Neural cell (in vitro differentiated cells): ENCODE results near the gene TRIM32.
"Not testable (repeated sequence)": the region's sequence is repeated elsewhere in the genome, so short reads cannot be mapped to it uniquely, and the experiment has no call there.

ENCODE experiments used
- EP300 ChIP-seq: fragments of 450-650 bp; conservative IDR thresholded peaks from 2 replicates; pipeline ENCODE4 v1.6.1; 2014; ENCODE audit warnings: antibody characterized with exemption, mild to moderate bottlenecking, moderate library complexity; ENCODE audit not compliant: poor library complexity, severe bottlenecking
- EZH2 ChIP-seq: fragments of 200-600, 300-800 bp; shearing (Covaris generic), sonication (generic); IDR thresholded peaks from 2 replicates; pipeline ENCODE4 v1.6.1; 2014; ENCODE audit warnings: antibody characterized with exemption, low read length, borderline replicate concordance, mild to moderate bottlenecking; ENCODE audit not compliant: insufficient read depth, poor library complexity, severe bottlenecking
- POLR2AphosphoS5 ChIP-seq: IDR thresholded peaks from 2 replicates; pipeline ENCODE4 v1.6.1; 2012
- SMC3 ChIP-seq: fragments of 450-650 bp; conservative IDR thresholded peaks from 2 replicates; pipeline ENCODE4 v1.6.1; 2014; ENCODE audit warnings: antibody characterized with exemption, mild to moderate bottlenecking, moderate library complexity; ENCODE audit not compliant: poor library complexity
- TAF1 ChIP-seq: IDR thresholded peaks from 2 replicates; pipeline ENCODE4 v1.6.1; 2012; ENCODE audit warnings: low read depth
- TF ChIP-seq, protein P1 (sequence below): fragments of 450-650 bp; IDR thresholded peaks from 2 replicates; pipeline ENCODE4 v1.5.1; 2014; ENCODE audit warnings: antibody characterized with exemption, mild to moderate bottlenecking, moderate library complexity; ENCODE audit not compliant: poor library complexity, severe bottlenecking
- TF ChIP-seq, protein P2 (sequence below): IDR thresholded peaks from 2 replicates; pipeline ENCODE4 v1.6.1; 2012; ENCODE audit warnings: borderline replicate concordance

DNA sequence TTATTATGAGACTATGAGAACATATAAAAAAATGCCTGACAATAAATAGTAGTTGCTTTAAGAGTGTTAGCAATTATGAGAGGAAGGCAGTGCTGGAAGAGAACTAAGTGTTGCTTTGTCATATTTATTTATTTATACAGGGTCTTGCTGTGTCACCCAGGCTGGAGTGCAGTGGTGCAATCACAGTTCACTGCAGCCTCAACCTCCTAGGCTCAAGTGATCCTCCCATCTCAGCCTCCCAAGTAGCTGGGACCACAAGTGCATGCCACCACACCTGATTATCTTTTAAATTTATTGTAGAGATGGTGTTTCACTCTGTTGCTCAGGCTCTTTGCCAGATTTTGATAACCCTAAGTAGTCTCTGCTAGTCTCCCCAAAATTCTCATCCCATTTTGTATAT, 3.7 kb downstream of the TRIM32 start:
- not testable (repeated sequence) for TF ChIP-seq SMC3, EZH2, POLR2AphosphoS5, EP300, TAF1
- TF ChIP-seq, protein P1, sequence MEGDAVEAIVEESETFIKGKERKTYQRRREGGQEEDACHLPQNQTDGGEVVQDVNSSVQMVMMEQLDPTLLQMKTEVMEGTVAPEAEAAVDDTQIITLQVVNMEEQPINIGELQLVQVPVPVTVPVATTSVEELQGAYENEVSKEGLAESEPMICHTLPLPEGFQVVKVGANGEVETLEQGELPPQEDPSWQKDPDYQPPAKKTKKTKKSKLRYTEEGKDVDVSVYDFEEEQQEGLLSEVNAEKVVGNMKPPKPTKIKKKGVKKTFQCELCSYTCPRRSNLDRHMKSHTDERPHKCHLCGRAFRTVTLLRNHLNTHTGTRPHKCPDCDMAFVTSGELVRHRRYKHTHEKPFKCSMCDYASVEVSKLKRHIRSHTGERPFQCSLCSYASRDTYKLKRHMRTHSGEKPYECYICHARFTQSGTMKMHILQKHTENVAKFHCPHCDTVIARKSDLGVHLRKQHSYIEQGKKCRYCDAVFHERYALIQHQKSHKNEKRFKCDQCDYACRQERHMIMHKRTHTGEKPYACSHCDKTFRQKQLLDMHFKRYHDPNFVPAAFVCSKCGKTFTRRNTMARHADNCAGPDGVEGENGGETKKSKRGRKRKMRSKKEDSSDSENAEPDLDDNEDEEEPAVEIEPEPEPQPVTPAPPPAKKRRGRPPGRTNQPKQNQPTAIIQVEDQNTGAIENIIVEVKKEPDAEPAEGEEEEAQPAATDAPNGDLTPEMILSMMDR: not testable (repeated sequence)
- TF ChIP-seq, protein P2, sequence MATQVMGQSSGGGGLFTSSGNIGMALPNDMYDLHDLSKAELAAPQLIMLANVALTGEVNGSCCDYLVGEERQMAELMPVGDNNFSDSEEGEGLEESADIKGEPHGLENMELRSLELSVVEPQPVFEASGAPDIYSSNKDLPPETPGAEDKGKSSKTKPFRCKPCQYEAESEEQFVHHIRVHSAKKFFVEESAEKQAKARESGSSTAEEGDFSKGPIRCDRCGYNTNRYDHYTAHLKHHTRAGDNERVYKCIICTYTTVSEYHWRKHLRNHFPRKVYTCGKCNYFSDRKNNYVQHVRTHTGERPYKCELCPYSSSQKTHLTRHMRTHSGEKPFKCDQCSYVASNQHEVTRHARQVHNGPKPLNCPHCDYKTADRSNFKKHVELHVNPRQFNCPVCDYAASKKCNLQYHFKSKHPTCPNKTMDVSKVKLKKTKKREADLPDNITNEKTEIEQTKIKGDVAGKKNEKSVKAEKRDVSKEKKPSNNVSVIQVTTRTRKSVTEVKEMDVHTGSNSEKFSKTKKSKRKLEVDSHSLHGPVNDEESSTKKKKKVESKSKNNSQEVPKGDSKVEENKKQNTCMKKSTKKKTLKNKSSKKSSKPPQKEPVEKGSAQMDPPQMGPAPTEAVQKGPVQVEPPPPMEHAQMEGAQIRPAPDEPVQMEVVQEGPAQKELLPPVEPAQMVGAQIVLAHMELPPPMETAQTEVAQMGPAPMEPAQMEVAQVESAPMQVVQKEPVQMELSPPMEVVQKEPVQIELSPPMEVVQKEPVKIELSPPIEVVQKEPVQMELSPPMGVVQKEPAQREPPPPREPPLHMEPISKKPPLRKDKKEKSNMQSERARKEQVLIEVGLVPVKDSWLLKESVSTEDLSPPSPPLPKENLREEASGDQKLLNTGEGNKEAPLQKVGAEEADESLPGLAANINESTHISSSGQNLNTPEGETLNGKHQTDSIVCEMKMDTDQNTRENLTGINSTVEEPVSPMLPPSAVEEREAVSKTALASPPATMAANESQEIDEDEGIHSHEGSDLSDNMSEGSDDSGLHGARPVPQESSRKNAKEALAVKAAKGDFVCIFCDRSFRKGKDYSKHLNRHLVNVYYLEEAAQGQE: not testable (repeated sequence)
